ENCODE results near the gene RBMS1.
"Not testable (repeated sequence)": the region's sequence is repeated elsewhere in the genome, so short reads cannot be mapped to it uniquely, and the experiment has no call there.

The RBMS1 gene

DNA sequence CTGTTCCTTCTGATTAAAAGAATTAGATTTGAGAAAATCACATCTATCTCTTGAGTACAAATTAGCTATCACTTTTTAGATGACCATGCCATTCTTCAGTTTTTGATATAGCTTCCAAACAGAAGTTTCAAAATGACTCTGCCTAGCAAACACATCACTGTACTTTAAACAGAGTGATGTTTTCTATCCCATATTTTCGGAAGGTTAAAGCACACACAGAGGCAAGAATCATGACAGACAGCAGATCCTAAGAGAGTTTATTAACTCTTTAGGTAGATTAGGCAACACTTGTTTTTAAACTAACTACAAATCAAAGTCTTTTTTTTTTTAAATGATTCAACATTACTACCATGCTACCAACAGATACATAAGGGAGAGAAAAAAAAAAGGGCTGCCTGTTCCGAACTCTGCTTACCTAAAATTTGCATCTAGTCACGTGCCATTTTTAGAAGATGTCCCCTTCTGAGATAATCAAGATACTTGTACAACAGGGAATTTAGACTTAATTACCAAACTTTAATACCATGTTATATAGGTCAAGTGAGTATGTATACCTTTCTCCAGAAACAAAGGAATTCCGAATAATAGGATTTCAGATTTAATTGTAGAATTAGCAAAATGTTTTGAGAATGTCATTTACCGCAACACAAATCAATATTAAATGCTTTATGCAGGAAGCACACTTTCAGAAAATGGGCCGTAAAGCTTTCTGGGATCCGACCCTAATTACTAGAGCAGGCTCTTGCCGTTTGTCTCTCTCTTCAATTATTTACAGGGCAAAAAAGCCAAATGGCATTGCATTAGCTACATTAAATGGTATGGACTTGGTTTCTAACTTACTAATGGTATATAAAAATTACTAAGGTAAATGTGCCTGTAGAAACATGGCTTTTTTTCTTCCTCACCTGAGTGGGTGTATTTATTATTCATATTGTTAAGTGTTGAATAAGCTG, 2.6 kb downstream of the RBMS1 start:
- H3K4me3 ChIP-seq (ENCODE audit: low read length): peak overlapping the region; percentile 65; the same call in 1 of the 2 replicates
- TF ChIP-seq ZNF274 (IDR thresholded peaks at IDR 0.05; ENCODE audit: low read depth, low read length): no peak

DNA sequence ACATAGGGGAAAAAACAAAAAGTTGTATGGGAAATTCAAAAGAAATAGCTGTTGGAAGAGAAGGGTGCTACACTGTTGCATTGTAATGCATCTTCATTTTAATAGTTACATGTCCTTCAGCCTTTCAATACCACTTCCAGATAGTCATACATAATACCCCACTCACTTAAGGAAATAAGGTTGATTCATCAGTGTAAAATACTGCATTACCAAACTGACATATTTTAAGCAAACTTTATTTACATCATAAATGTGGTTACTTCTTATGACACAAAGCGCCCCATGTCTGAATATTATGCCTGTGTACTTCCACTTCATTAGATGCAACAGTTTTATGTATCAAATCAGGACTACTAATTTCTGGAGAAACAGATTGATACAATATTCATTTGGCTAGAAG, 4.5 kb downstream of the RBMS1 start:
- H3K4me3 ChIP-seq (ENCODE audit: low read length): no peak overlapping the region
- no peak for TF ChIP-seq ZNF274 (IDR thresholded peaks at IDR 0.05; ENCODE audit: low read depth, low read length)

DNA sequence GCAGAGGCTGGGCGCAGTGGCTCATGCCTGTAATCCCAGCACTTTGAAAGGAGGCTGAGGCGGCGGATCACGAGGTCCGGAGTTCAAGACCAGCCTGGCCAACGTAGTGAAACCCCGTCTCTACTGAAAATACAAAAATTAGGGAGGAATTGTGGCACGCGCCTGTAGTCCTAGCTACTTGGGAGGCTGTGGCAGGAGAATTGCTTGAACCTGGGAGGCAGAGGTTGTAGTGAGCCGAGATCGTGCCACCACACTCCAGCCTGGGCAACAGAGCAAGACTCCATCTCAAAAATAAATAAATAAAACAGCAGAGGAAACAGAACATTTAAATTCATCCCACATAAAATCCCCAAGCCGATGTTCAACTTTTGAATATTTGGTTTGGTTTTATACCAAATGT, 5.3 kb downstream of the RBMS1 start:
- not testable (repeated sequence) for H3K4me3 ChIP-seq (ENCODE audit: low read length)

DNA sequence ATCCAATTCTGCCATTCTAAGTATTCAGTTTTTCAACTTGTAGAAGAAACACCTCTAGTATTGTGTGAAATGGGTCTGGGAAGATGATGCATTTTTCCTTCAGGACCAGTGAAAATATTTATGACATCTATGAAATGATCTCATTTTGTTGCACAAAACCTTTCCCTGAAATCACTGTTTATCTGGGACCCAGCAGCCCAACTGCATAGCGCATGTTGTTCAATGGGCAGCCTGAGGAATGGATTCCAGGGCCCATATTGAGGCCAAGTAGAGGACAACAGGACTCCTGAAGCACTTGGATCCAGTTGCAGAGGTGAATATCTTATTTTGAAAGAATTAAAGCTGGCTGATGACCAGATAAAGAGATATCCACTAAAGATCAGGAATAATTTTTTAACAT, 7.3 kb downstream of the RBMS1 start:
- TF ChIP-seq ZNF274 (IDR thresholded peaks at IDR 0.05; ENCODE audit: low read depth, low read length): no peak
- H3K4me3 ChIP-seq (ENCODE audit: low read length): no peak overlapping the region

DNA sequence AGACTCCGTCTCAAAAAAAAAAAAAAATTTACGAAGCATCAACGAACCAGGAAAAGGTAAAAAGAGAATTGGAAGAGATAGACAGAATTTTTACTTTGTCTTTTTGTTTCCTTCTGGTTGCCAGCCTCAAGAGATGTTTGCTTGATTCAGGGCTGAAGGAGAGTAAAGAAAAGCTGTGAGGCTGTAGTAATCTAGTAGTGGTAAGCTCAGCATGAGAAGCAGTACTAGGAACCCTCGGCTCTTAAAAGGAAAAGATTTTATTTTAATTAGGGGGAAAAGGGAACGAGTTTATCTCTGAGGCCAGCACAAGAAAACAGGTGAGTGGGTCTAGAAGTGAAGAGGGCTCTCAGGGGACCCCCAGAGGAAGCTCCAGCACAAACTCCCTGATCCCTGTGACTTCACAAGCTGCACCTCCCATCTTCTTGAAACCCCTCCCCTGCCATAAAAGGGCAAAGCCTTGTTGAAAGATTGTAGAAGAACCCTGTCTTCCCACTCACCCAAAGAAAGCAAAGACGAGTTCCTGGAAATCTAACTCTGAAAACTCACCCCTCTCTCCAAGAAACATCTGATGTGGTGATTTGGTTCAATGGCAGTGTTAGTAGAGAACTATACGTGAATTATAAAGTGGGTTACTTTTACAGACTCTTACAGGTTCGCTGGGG, 8.6 kb downstream of the RBMS1 start:
- TF ChIP-seq ZNF274 (IDR thresholded peaks at IDR 0.05; ENCODE audit: low read depth, low read length): no peak
- H3K4me3 ChIP-seq (ENCODE audit: low read length): no peak overlapping the region

DNA sequence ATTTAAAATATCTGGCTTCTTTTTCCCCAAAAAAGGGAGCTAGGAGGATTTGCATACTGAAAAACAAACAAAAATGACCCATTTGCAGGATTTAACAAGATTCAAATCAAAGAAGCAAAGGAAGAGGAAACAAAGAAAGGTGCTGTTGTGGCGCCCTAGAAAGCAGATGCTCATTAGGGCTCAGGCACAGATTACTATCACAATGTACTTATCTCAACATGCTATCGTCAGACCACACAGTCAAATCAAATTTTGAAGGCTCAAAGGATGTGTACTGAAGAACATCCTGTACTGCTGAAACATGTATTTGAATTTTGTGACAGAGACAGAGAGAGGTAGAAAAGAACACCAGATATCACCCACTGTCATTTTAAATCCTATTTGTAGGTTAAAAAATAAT, 10.9 kb downstream of the RBMS1 start:
- TF ChIP-seq ZNF274 (IDR thresholded peaks at IDR 0.05; ENCODE audit: low read depth, low read length): no peak
- no peak overlapping the region for H3K4me3 ChIP-seq (ENCODE audit: low read length)

DNA sequence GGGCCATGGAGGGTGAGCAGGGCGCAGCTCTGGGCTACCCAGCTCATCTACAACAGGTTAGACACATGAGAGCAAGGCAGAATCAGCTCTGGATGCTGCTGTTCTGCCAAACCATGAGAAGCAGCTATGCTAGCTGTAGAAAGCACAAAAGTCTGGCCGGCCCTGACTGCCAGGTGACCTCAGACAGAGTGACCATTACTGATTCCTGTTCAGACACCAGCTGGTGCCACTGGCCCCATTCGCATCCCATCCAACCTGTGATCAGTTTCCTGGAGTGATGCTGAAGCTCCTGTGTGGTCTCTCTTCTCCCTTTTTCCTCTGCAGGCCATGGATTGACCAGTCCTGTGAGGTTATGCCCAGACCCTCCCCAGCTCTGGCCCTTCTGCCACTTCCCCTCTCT, 14.3 kb downstream of the RBMS1 start:
- no peak overlapping the region for H3K4me3 ChIP-seq (ENCODE audit: low read length)
- TF ChIP-seq ZNF274 (IDR thresholded peaks at IDR 0.05; ENCODE audit: low read depth, low read length): no peak

DNA sequence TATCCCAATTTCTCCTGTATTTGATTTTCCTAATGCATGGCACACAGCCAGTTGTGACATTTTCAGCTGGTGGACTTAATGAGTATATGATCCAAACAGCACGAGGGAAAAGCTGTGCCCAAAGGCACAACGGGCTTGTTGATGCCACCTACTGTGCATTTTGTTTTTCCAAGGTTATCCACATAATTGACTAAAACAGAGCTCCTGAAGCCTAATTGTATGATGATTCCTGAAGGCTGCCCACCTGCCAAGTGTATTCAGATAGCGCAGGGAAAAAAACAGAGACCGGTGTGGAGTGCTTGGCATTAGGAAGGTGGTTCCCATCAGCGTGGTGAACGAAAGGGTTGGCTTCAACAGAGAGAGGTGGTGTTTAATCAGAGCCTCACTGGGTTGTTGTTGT, 14.9 kb downstream of the RBMS1 start:
- no peak overlapping the region for H3K4me3 ChIP-seq (ENCODE audit: low read length)
- TF ChIP-seq ZNF274 (IDR thresholded peaks at IDR 0.05; ENCODE audit: low read depth, low read length): no peak

DNA sequence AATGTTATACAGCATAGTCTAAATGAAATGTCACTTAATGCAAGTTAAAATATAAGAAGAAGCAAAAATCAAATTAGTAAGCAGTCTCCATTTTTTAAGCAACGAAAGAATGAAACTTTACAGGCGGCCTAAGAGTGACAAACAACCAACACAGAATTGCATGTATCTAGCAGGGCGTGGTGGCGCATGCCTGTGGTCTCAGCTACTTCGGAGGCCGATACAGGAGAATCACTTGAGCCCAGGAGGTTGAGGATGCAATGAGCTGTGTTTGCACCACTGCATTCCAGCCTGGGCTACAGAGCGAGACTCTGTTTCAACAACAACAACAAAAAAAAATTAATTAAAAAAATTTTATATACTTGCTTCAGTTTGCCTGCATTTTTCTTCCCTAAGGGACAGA, 16.6 kb downstream of the RBMS1 start:
- TF ChIP-seq ZNF274 (IDR thresholded peaks at IDR 0.05; ENCODE audit: low read depth, low read length): no peak
- H3K4me3 ChIP-seq (ENCODE audit: low read length): no peak overlapping the region

DNA sequence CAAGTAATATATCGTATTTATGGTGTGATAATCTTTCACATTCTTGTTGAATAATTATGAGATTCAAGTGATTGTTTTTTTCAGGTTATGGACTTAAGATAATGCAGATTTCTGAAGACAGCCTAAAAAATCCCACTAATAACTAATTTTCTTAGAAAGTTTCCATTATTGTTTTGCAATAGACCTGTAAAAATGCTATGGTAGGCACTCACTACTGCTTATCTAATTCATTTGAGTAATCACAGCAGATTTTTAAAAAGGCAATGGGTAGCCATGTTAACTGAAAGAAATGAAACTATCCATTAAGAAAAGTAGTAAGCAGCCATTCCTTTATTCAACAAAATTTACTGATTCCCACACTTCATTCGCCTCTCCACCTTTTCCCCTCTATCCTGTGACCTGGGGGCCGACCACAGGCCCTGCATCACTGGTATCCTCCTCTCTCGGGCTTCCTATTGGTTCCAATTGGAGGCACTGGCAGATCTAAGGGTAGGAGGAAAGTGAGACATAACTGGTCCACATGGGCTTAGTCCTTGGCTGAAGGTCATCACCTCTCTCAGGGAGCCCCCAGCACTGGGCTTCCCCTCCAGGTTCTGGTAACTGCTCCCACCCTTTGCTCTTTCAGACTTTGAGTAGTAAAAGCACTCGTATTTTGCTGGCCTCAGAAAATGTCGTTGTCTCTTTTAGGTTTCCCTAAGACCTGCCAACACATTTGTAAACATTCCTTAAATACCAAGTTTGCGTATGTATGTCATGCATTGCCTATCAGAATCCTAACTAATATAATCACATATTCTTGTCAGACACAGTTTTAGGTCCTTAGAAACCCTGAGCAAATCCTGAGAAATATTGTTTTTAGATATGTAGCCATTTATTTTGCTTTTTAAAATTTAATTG, 18.5 kb downstream of the RBMS1 start:
- H3K4me3 ChIP-seq (ENCODE audit: low read length): no peak overlapping the region
- TF ChIP-seq ZNF274 (IDR thresholded peaks at IDR 0.05; ENCODE audit: low read depth, low read length): no peak

DNA sequence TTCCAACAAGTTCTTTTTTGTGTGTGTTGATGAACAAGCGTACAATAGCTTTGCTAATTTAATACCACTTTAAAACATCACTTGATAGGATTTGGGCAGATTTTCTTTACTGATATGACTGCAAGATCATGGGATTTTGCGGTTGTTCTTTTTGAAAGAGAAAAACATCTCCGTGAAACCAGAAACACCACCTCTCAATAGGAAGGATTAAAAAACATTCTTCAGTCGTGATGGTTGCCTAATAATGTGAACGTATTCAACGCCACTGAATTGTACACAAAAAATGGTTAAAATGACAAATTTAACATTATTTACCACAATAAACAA, 19.3 kb downstream of the RBMS1 start:
- no peak for TF ChIP-seq ZNF274 (IDR thresholded peaks at IDR 0.05; ENCODE audit: low read depth, low read length)
- H3K4me3 ChIP-seq (ENCODE audit: low read length): no peak overlapping the region

DNA sequence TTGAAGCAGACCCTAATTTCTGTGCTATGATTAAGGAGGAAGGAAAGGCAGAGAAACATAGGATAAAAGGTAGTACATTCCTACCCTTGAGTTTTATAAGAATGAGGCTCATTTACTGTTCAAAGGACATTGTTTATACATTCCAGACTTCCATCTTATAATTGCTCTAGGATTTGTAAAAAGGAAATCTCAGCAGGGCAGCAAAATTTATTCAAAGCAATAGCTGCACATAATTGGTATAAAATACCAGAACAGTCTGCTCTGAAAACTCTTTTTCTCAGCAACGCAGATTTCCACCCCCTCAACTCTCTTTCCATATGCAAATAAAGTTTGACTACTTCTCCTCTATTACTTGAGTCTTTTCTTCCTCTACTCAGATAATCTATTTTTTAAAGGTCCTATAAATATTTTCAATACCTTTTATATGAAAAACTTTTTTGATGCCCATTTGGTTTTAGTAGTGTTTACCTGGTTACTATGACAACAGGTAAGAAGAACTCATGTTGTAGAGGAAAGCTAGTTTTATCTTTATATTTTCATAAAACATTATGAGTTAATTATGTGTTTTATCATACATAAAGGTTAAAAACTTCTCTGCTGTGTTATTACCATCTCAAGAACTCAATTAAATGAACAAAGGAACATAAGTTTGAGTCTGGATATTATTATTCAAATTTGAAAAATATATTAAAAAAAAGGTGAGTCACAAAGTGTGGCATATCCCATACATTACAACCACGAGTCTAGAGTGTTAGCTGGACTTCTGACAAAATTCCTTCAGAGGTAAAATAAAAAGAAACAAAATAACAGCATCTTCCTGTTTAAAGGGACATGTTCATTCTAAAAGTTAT, 19.9 kb downstream of the RBMS1 start:
- TF ChIP-seq ZNF274 (IDR thresholded peaks at IDR 0.05; ENCODE audit: low read depth, low read length): no peak
- no peak overlapping the region for H3K4me3 ChIP-seq (ENCODE audit: low read length)

DNA sequence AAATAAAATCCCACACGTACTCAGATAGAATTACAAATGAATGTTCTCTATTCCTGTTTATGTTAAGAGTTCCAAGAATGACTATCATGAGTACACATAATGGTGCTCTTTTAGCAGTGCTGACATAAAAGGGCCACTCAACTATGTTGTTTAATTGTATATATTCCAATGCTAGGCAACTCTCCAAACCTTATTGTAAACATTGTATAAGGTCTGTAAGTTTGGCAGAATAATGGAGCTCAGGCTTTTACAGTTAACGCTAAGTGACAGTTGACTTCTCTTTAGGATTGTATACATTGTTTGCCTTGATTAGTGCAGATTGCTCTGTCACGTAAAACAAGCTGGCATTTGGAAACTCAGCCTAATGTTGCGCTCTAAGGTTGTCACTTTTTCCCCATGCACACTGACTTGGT, 20.8 kb downstream of the RBMS1 start:
- TF ChIP-seq ZNF274 (IDR thresholded peaks at IDR 0.05; ENCODE audit: low read depth, low read length): no peak
- no peak overlapping the region for H3K4me3 ChIP-seq (ENCODE audit: low read length)

DNA sequence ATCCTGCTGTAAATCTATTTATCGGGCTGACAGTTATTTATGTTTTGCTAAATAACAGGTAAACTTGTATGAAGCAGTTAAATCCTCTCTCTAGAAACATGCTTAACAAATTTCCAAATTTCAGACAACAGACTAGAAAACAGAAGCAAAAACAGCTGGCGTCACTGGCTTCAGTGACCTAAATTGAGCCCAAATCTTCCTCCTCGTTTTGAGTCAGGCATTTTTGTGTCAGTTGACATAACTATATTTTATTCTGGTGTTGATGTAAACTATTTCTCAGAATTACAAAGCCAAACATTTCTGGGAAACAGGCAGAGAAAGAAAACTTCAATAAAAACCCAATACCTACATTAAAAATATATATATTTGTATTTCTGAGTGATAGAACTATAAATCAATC, 21.7 kb downstream of the RBMS1 start:
- TF ChIP-seq ZNF274 (IDR thresholded peaks at IDR 0.05; ENCODE audit: low read depth, low read length): no peak
- no peak overlapping the region for H3K4me3 ChIP-seq (ENCODE audit: low read length)
